Epithelial cell of umbilical artery (primary cell): ENCODE data around the gene FTCDNL1. TPM values are rescaled to one million over a fixed set of nuclear protein-coding genes. Genes with fewer than 3 reads are reported as not detected.

Source experiments
- total RNA-seq: library from RNA; depleted of rRNA; stranded (reverse); fragments of >200 nt; gene quantifications from 2 replicates; pipeline ENCODE4 v1.2.3, GENCODE V29; 2014

FTCDNL1 gene
- total RNA-seq: under 0.01 and 2.4 TPM in 2 replicates

DNA sequence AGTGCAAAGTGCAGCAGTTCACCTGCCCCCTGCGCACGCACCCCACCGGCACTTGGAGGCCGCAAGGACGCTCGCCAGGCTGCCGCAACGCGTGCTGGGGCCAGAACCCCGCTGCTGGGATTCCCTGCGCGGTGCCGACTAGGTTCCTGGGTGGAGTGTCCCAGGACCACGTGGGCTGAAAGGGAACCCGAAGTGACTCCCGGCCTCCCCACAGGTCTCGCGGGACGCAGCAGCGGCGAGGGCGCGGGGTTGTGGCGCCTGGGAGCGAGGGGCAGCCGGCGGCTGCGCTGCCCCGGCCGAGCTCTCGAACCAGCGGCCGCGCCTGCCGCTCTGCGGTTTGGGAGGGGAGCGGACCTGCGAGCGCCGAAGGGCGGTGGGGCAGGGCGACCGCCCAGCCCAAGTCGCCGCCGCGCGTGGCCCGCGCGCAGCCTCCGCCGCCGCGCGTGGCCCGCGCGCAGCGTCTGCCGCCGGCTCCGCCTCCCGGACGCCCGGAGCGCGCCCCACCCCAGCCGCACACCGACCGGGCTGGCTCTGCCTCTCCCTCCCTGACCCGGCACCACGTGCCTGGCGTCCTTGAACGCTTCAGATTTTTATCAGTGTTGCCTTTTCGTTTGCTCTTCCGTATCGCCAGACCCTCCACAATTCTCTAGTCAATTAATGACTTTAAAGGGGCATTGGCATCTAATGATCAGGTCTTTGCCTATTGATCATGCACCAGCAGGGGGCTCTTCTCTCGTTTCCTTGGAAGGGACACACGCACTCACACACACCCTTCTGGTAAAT is at the start of gene FTCDNL1:
Gene FTCDNL1 (minus strand): TSS at position 475 of the 783 bp plus-strand sequence. CDS start 2,230 bp downstream, outside the sequence.

Other genes starting within 250 kb of the FTCDNL1 start
- 9.7 and 17.8 TPM in 2 replicates for gene C2orf69, start 60.1 kb upstream of the FTCDNL1 start, total RNA-seq
- gene TYW5, start 104.3 kb upstream of the FTCDNL1 start, total RNA-seq: 5.8 and 9.9 TPM in 2 replicates
- 24.2 and 28.9 TPM in 2 replicates for gene MAIP1, start 104.4 kb upstream of the FTCDNL1 start, total RNA-seq